K562 treated with DMSO at 1 percent for 12 hours (cell line): ENCODE data around the gene ZNF83. TPM values are rescaled to one million over a fixed set of nuclear protein-coding genes. Genes with fewer than 3 reads are reported as not detected.

Experiments
- total RNA-seq: library from RNA; unstranded; fragments of 300-600 nt; gene quantifications from 2 replicates; pipeline ENCODE4 v1.2.3, GENCODE V29; 2022; ENCODE audit not compliant: insufficient read depth

Gene ZNF83
- 8.8 and 47.6 TPM in 2 replicates for total RNA-seq

GRCh38 chr19:52637718-52638585 lies at the start of gene ZNF83:
Gene ZNF83 (minus strand): TSS chr19:52638355.

DNA sequence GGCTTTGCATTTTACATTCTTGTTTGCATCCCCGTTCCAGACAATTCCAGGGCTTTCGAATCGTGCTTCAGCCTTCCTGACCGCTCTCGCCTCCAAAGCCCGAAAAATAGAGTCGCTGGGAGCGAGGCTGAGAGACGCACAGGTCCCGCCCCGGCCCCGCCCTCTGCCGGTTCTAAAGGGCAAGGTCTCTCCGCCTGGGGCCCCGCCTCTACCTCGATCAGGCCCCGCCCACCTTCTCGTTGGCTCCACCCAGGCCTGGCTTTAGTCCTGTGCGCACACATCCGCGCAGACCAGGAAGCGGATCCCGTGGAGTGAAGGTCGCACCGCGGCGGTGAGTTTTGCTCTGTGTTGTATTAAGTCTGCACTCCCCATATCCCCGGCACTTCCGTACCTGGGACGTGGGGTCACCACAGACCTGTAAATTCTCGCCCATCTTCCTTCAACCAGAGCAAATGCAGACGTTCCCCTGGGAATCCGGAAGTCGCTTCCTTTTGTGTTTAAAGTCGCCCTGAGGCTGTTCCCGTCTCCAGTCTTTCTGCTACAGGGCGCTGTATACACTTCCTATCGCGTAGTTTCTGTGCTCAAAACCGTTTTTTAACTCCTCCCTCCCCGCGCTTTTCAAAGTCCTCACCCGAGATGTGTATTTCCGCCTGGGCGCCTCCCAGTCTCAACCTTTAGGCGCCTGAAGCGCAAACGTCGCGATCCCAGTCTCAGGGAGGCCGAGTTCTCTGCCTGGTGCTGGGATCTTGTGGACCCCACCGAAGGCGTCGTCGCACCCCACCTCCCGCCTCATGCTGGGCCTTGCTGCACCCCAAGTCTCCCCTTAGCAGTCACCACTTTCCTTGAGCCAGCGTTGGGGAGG lies 67.9 kb downstream of the ZNF83 start, which contains the start of gene ZNF701:
Gene ZNF701 (plus strand): TSS at position 288 of the 862 bp plus-strand sequence. CDS start 3,861 bp downstream, outside the sequence.

Other genes starting within 250 kb of the ZNF83 start
- 1.3 and 3.0 TPM in 2 replicates for gene ZNF528, start 240.5 kb downstream of the ZNF83 start, total RNA-seq
- gene ZNF534, start 209.2 kb downstream of the ZNF83 start, total RNA-seq = 0.85 and 1.5 TPM in 2 replicates
- not detected in 2 replicates for gene ZNF578, start 184.8 kb downstream of the ZNF83 start, total RNA-seq
- 0.85 and 4.0 TPM in 2 replicates for gene ZNF808, start 110.7 kb downstream of the ZNF83 start, total RNA-seq
- 5.2 and 9.6 TPM in 2 replicates for gene ZNF701, start 68.1 kb downstream of the ZNF83 start, total RNA-seq
- gene ZNF611, start 96.7 kb upstream of the ZNF83 start, total RNA-seq = 2.3 and 9.4 TPM in 2 replicates
- 2.5 and 6.5 TPM in 2 replicates for gene ZNF600, start 148.4 kb upstream of the ZNF83 start, total RNA-seq
- 3.3 and 11.7 TPM in 2 replicates for gene ZNF28, start 183.3 kb upstream of the ZNF83 start, total RNA-seq
- gene ZNF468, start 219.3 kb upstream of the ZNF83 start, total RNA-seq = 8.7 and 13.7 TPM in 2 replicates